GM21723 (cell line): Measurements from ENCODE around the gene TIAM2.
"Not testable (repeated sequence)": the region's sequence is repeated elsewhere in the genome, so short reads cannot be mapped to it uniquely, and the experiment has no call there.

ENCODE experiments used
- ATAC-seq: cut with Tn5 transposase; IDR thresholded peaks from one replicate; pipeline ENCODE4 v1.9.1; 2021; ENCODE audit warnings: mild to moderate bottlenecking, moderate library complexity; ENCODE audit not compliant: unreplicated experiment

TIAM2 gene

DNA sequence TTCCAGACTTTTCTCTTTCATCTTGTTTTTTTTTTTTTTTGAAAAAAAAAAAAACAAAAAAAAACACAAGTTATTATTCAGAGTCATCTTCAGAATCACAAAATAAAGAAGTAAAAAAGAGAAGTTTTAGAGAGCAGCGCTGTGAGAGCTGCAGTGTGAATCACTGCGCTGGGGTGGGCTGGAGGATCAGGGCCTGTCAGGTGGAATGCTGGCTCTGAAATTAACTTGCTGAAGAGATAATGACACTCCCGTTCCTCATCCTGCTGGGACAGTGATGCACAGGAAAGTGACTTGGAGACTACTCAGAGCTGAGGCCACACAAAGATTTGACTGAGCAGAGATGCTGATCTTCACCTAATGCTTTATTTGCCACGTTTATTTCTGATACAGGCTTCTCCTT is 226.0 kb downstream of the TIAM2 start:
- no peak for ATAC-seq

DNA sequence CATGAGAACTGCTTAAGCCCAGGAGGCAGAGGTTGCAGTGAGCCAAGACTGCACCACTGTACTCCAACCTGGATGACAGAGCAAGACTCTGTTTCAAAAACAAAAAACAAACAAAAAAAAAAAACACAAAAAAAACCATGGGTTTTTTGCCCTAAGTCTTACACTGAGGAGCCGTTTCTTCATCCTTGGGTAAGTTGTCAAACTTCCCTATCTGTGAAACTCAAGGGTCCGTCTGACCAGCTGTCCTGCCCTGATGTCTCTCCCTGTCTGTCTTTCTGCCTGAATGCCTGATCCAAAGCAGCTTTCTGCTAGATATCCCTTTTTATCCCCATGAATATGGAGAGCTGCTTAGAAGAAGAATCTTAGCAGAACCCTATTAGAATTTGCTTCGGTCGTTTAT is 227.4 kb downstream of the TIAM2 start:
- ATAC-seq = no peak

GRCh38 chr6:155223646-155224451 is 228.7 kb downstream of the TIAM2 start:
- peak; percentile 97 for ATAC-seq

- ATAC-seq = no peak
Observed at GRCh38 chr6:155224618-155225017, 229.5 kb downstream of the TIAM2 start.

DNA sequence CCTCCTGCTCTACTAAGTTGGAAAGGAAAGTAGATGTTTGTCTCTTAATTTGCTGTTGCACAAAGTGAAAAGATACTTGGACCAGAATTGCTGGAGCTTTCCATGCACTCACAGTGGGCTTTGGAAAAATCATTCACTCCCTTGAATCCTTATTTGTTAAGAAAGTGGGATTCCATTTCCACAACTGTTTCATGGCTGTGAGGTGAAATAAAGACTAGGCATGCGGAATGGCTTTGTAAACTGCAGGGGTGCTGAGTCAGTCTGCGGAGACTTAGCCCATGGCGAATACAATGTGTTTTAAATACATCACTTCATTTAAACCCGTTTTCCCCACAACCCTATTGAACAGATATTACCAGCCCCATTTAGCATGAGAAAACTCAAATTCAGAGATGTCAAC is 231.9 kb downstream of the TIAM2 start:
- ATAC-seq = no peak

DNA sequence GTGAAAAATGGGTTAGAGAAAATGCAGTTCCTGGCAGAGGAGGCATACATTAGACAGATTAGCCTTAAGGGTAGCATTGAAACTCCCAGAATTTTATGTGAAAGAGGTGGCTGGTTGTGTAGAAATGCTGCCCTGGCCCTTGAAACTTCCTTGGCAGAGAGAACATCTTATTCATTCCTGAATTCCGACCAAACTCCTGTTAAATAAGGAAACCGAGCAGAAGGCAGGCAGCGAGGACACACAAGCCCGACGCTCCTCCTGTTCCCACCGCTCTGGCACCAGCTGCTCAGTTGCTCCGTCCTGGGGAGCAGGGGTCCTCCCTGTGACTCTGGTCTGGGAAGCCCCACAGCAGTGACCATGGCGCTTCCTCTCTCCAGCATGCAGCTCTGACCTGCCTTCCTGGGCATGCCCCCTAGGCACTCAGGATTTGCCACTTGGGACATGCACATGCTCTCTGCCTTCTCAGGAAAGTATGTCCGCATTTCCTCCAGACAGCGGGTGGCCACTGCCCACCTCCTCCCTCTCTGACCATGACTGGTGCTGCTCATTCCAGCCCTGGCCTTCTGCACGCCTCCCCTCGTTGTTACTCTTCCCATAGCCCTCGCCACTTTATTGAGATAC is 233.5 kb downstream of the TIAM2 start:
- ATAC-seq = no peak

- ATAC-seq = not testable (repeated sequence)
Observed at GRCh38 chr6:155230975-155231374, 235.9 kb downstream of the TIAM2 start.

GRCh38 chr6:155232848-155233247 is 237.7 kb downstream of the TIAM2 start:
- no peak for ATAC-seq

DNA sequence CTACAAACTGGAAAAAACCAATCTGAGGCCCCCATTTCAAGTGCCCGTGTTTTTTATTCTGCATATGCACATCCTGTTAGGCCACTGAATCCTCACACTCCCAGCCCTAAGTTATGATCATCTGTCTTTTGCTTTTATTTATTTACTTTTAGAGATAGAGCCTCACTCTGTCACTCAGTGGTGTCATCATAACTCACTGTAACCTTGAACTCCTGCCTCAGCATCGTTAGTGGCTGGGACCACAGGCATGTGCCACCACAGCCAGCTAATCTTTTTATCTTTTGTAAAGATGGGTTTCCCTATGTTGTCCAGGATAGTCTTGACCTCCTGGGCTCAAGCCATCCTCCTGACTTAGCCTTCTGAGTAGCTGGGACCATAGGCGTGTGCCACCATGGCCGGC is 239.1 kb downstream of the TIAM2 start:
- no peak for ATAC-seq

DNA sequence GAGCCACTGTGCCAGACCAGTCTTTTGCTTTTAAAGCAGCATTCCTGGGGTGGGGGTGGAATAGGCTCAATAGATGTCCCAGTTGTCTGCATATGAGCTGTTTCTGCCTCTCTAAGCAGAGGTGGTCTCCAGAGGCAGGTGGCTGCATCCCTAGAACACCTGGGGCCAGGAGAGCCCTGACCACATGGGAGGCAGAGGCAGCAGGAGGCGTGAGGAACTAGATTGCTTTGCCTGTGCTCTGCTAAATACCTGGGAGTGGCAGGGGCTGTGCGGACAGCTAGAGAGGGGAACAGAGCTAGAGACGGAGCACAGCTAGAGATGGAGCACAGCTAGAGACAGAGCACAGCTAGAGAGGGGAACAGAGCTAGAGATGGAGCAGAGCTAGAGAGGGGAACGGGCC is 239.6 kb downstream of the TIAM2 start:
- ATAC-seq = no peak

DNA sequence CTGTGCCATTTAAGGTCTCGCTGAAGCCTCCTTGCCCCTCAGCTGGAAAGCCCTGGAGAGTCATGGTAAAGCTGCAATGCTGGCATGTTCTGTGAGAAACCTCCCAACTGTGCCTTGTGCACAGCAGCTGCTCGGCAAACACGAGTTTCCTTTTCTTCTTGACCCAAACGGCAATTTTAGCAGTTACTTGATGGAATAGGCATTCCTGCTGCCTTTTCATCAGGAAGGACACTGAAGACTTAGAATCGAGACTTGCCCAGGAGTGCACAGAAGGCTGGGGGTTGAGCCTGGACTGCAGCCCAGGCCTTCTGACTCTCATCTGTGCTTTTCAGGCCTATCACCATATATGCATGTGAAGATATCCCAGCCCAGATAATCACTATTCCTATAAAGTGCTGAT is 240.0 kb downstream of the TIAM2 start:
- ATAC-seq = no peak

- no peak for ATAC-seq
Observed at GRCh38 chr6:155237613-155238012, 242.5 kb downstream of the TIAM2 start.

GRCh38 chr6:155240905-155241600 is 245.9 kb downstream of the TIAM2 start:
- no peak for ATAC-seq

DNA sequence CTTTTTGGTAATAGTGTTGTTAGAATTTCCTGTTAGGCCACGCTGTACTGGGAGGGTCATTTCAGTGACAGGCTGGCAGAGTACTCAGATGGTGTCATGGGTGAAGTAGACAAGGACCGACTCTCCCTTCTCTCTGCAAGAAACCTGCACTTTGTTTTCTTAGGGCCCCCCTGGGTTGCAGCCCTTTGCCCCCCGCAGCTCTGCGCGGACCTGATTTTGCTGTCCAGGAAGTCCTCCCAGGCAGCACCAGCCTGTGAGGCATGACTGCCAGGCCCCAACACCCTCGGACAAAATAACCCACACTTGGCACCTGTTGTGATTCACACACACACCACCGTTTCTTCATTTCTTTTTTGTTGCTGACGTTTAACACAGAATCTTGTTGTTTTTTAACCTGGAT is 246.9 kb downstream of the TIAM2 start:
- ATAC-seq = no peak

DNA sequence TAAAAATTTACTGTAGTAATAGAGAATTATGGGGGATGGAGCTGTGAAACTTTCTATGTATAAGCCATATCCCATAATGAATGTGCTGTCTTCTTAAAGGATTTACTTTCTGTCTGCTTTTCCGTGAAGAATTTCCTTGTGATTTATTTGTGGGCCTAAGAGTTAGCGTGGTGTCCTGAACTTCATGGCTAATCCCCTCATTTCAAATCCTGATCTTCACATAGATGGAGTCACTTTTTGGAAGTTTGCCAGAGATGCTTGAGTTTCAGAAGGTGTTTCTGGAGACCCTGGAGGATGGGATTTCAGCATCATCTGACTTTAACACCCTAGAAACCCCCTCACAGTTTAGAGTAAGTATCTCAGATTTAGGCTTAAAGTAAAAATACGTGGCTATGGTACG is 249.3 kb downstream of the TIAM2 start:
- no peak for ATAC-seq

GRCh38 chr6:155245193-155245592 is 250.1 kb downstream of the TIAM2 start:
- no peak for ATAC-seq

- no peak for ATAC-seq
Observed at GRCh38 chr6:155245831-155246230, 250.7 kb downstream of the TIAM2 start.

- no peak for ATAC-seq
Observed at GRCh38 chr6:155246825-155247224, 251.7 kb downstream of the TIAM2 start.

- ATAC-seq = no peak
Observed at GRCh38 chr6:155247618-155248007, 252.5 kb downstream of the TIAM2 start.

GRCh38 chr6:155248008-155249001 is 253.2 kb downstream of the TIAM2 start:
- peak; percentile 62 for ATAC-seq
